SK-N-SH (cell line): ENCODE measurements around the gene JAG2. TPM values are rescaled to one million over a fixed set of nuclear protein-coding genes. Genes with fewer than 3 reads are reported as not detected.

Experiments
- CTCF ChIA-PET: fragments of 300-600, 350-600 bp; formaldehyde crosslinking; extraction: SDS; loops from one replicate; lab custom pipeline; 2021; lab: Yijun Ruan, JAX
- POLR2A ChIA-PET: fragments of 350-600 bp; sonication (Branson Sonifier 250); formaldehyde crosslinking; extraction: SDS; loops from one replicate; lab custom pipeline; 2020; ENCODE audit warnings: antibody characterized with exemption, inconsistent platforms; lab: Yijun Ruan, JAX
- DNase-seq: peaks from one replicate; pipeline ENCODE4 v3.0.0; 2012
- H2AFZ ChIP-seq: fragments of 200-600 bp; sonication (generic); 2 replicates; pipeline ENCODE4 v1.8.1; 2016; ENCODE audit warnings: antibody characterized with exemption, mild to moderate bottlenecking, low read depth
- H3F3A ChIP-seq: fragments of 200-600 bp; sonication (generic); replicated peaks from 2 replicates; pipeline ENCODE3; 2016; ENCODE audit warnings: antibody characterized with exemption, mild to moderate bottlenecking; ENCODE audit not compliant: insufficient read depth
- H3K27ac ChIP-seq, 2 experiments: fragments of 200-500 bp in 1 of 2; fragments of 200-600 bp in 1 of 2; sonication (Bioruptor generic) in 1 of 2; sonication (generic), shearing (Covaris generic) in 1 of 2; 2 replicates each; pipeline versions ENCODE4 v1.5.1 to v1.6.1; 2014 to 2016; ENCODE audit warnings: low read depth in 2 of 2, inconsistent platforms in 1 of 2, low read length in 1 of 2, mild to moderate bottlenecking in 1 of 2, mixed read lengths in 1 of 2
- H3K27me3 ChIP-seq: fragments of 200-600 bp; sonication (generic), shearing (Covaris generic); 2 replicates; pipeline ENCODE4 v1.6.1; 2016; ENCODE audit warnings: mixed run types; ENCODE audit not compliant: insufficient read depth
- H3K36me3 ChIP-seq, 2 experiments: fragments of 200-500 bp in 1 of 2; fragments of 200-600 bp in 1 of 2; sonication (Bioruptor generic) in 1 of 2; sonication (generic) in 1 of 2; replicated peaks in 1 of 2; 2 replicates each; pipeline versions ENCODE3 to v1.5.1; 2014 to 2016; ENCODE audit warnings: low read length in 1 of 2, mild to moderate bottlenecking in 1 of 2; ENCODE audit not compliant: insufficient read depth in 2 of 2, control insufficient read depth in 1 of 2
- H3K4me1 ChIP-seq, 2 experiments: fragments of 200-500 bp in 1 of 2; fragments of 200-600 bp in 1 of 2; sonication (Bioruptor generic) in 1 of 2; sonication (generic), shearing (Covaris generic) in 1 of 2; 2 replicates each; pipeline versions ENCODE4 v1.5.1 to v1.6.1; 2014 to 2016; ENCODE audit warnings: low read depth in 1 of 2, low read length in 1 of 2, mixed run types in 1 of 2; ENCODE audit not compliant: insufficient read depth in 2 of 2, control insufficient read depth in 1 of 2
- H3K4me2 ChIP-seq: fragments of 200-600 bp; sonication (generic), shearing (Covaris generic); 2 replicates; pipeline ENCODE4 v1.6.1; 2017; ENCODE audit warnings: mixed run types
- H3K4me3 ChIP-seq, 2 experiments: fragments of 200-500 bp in 1 of 2; fragments of 200-600 bp in 1 of 2; sonication (Bioruptor generic) in 1 of 2; sonication (generic), shearing (Covaris generic) in 1 of 2; 2 replicates each; pipeline versions ENCODE4 v1.5.1 to v1.8.1; 2014 to 2016; ENCODE audit warnings: low read depth in 2 of 2, inconsistent platforms in 1 of 2, low read length in 1 of 2, mild to moderate bottlenecking in 1 of 2, mixed read lengths in 1 of 2, moderate library complexity in 1 of 2
- H3K79me2 ChIP-seq: fragments of 200-600 bp; sonication (generic); 2 replicates; pipeline ENCODE4 v1.8.1; 2017; ENCODE audit warnings: mild to moderate bottlenecking; ENCODE audit not compliant: insufficient read depth
- H3K9ac ChIP-seq: fragments of 200-600 bp; sonication (generic); 2 replicates; pipeline ENCODE4 v1.6.1; 2017; ENCODE audit warnings: mixed run types
- H3K9me2 ChIP-seq: fragments of 200-600 bp; sonication (generic); 2 replicates; pipeline ENCODE4 v1.6.1; 2017; ENCODE audit warnings: mixed run types
- H3K9me3 ChIP-seq: fragments of 200-600 bp; sonication (generic); 2 replicates; pipeline ENCODE4 v1.6.1; 2017; ENCODE audit warnings: mixed run types, mild to moderate bottlenecking, moderate library complexity
- H4K20me1 ChIP-seq: fragments of 200-600 bp; sonication (generic); 2 replicates; pipeline ENCODE4 v1.6.1; 2017; ENCODE audit warnings: mild to moderate bottlenecking, mixed run types; ENCODE audit not compliant: insufficient read depth
- CHD2 ChIP-seq: fragments of 150-350 bp; IDR thresholded peaks from 2 replicates; pipeline ENCODE4 v1.6.1; 2018; ENCODE audit warnings: low read length; ENCODE audit not compliant: partially characterized antibody
- EP300 ChIP-seq, 2 experiments: IDR thresholded peaks; 2 replicates each; pipeline versions ENCODE4 v1.4.0 to v1.6.1; 2012; ENCODE audit warnings: borderline replicate concordance in 1 of 2, low read depth in 1 of 2, low read length in 1 of 2
- FOSL2 ChIP-seq: IDR thresholded peaks from 2 replicates; pipeline ENCODE4 v1.4.0; 2012; ENCODE audit warnings: low read depth, mild to moderate bottlenecking, moderate library complexity, borderline replicate concordance
- GATA2 ChIP-seq: sonication (generic); formaldehyde crosslinking; IDR thresholded peaks from 2 replicates; pipeline ENCODE4 v1.5.0; 2020; ENCODE audit warnings: mild to moderate bottlenecking, missing genetic modification reagents
- IRF3 ChIP-seq: fragments of 150-350 bp; IDR thresholded peaks from 2 replicates; pipeline ENCODE4 v1.6.1; 2016; ENCODE audit warnings: mild to moderate bottlenecking, low read depth, low read length
- JUND ChIP-seq: IDR thresholded peaks from 2 replicates; pipeline ENCODE4 v1.4.0; 2012
- MEF2A ChIP-seq: IDR thresholded peaks from 2 replicates; pipeline ENCODE4 v1.4.0; 2012; ENCODE audit warnings: low read depth, borderline replicate concordance
- NFIC ChIP-seq: IDR thresholded peaks from 2 replicates; pipeline ENCODE4 v1.4.0; 2012; ENCODE audit warnings: borderline replicate concordance
- RAD21 ChIP-seq: IDR thresholded peaks from 2 replicates; pipeline ENCODE4 v1.6.1; 2012; ENCODE audit warnings: mild to moderate bottlenecking, low read length
- RCOR1 ChIP-seq: fragments of 150-350 bp; IDR thresholded peaks from 2 replicates; pipeline ENCODE4 v1.6.1; 2017; ENCODE audit warnings: antibody characterized with exemption, low read length
- RFX5 ChIP-seq: IDR thresholded peaks from 2 replicates; pipeline ENCODE4 v1.6.1; 2012; ENCODE audit warnings: mild to moderate bottlenecking, improper control_type of control experiment, low read length
- TCF12 ChIP-seq: IDR thresholded peaks from 2 replicates; pipeline ENCODE4 v1.4.0; 2012
- TEAD4 ChIP-seq: IDR thresholded peaks from 2 replicates; pipeline ENCODE4 v1.4.0; 2012; ENCODE audit warnings: mild to moderate bottlenecking, borderline replicate concordance; ENCODE audit not compliant: insufficient read depth
- USF1 ChIP-seq: IDR thresholded peaks from 2 replicates; pipeline ENCODE4 v1.4.0; 2012; ENCODE audit warnings: low read depth, borderline replicate concordance
- USF2 ChIP-seq: fragments of 150-350 bp; IDR thresholded peaks from 2 replicates; pipeline ENCODE4 v1.6.1; 2017; ENCODE audit warnings: antibody characterized with exemption, low read length, low read depth, borderline replicate concordance
- YY1 ChIP-seq: IDR thresholded peaks from 2 replicates; pipeline ENCODE4 v1.4.0; 2012; ENCODE audit warnings: low read depth, mild to moderate bottlenecking
- ZBTB33 ChIP-seq: IDR thresholded peaks from 2 replicates; pipeline ENCODE4 v1.4.0; 2012; ENCODE audit warnings: low read depth, borderline replicate concordance
- WGBS: methylation state at CpG from one replicate; pipeline ENCODE4 v1.1.6; 2017; ENCODE audit warnings: low lambda C conversion rate; 5-methylcytosine and 5-hydroxymethylcytosine counted together
- polyA plus RNA-seq, 3 experiments: library from polyadenylated mRNA; depleted of rRNA; stranded (reverse); fragments of >200 nt; gene quantifications; 2 replicates each; pipeline ENCODE4 v1.2.3, GENCODE V29; 2012

JAG2 gene
- polyA plus RNA-seq, 1 of the 3 experiments (the other 2 are of a cell fraction) = 1.7 TPM

- H2AFZ ChIP-seq = no peak overlapping the region
- no peaks in the 10 kb centered on the region for H3F3A ChIP-seq
- no peaks in the 10 kb centered on the region for H3K79me2 ChIP-seq
- H4K20me1 ChIP-seq = no peaks in the 10 kb centered on the region
- POLR2A ChIA-PET = interaction anchor here (0.7 to 1.2 kb wide), 2 partner anchors 106 to 445 kb away, joined by 3 to 5 read pairs; partner anchors contain the start of gene BRF1
- H3K27me3 ChIP-seq = no peaks in the 10 kb centered on the region
- no peak overlapping the region for H3K4me3 ChIP-seq
- TF ChIP-seq USF2 = no peak
- no peak for TF ChIP-seq TCF12
- TF ChIP-seq RAD21 = no peak
- TF ChIP-seq MEF2A = no peak
- TF ChIP-seq ZBTB33 = no peak
- TF ChIP-seq FOSL2 = no peak
- TF ChIP-seq GATA2 (CRISPR knock-in tag) = no peak
- no peak for TF ChIP-seq YY1
- TF ChIP-seq, all 33 proteins: peak for 0
- Histone ChIP-seq H3K27ac (no peak overlapping the region; a peak in 1 of 4 replicates), H3K9me3 (no peaks in the 10 kb centered on the region), H3K36me3 (no peaks in the 10 kb centered on the region), H3K9me2 (no peaks in the 10 kb centered on the region), H3K9ac (no peak overlapping the region), H3K4me1 (peaks cover 5 to 28% of the 10 kb centered on the region in 2 experiments; a peak in 2 of 4 replicates), H3K4me2 (no peak overlapping the region)
- 100% methylated on average over 1 of the region's 10 CpGs for WGBS
- no peak for DNase-seq
- CTCF ChIA-PET = interaction anchor here (1.0 to 2.5 kb wide), 10 partner anchors 9 to 157 kb away, joined by 3 to 16 read pairs (median 4); no protein-coding TSS in a partner anchor
Measured at GRCh38 chr14:105195051-105195450, 26.5 kb upstream of the JAG2 start.

GRCh38 chr14:105193916-105194782 lies 25.6 kb upstream of the JAG2 start:
- CTCF ChIA-PET = interaction anchor here (1.0 to 2.5 kb wide), 10 partner anchors 10 to 145 kb away, joined by 3 to 16 read pairs (median 4); no protein-coding TSS in a partner anchor
- H3K79me2 ChIP-seq = no peaks in the 10 kb centered on the region
- no peak overlapping the region for H3K4me2 ChIP-seq
- H3K27ac ChIP-seq = peak overlapping the region in 1 of 2 experiments; percentile 34; a peak in 1 of 4 replicates
- H3K36me3 ChIP-seq = no peaks in the 10 kb centered on the region
- TF ChIP-seq CHD2 = no peak
- TF ChIP-seq TEAD4 = no peak
- TF ChIP-seq RFX5 = no peak
- no peak for TF ChIP-seq IRF3
- no peak for TF ChIP-seq EP300 (IDR thresholded peaks at IDR 0.05; ENCODE audit: borderline replicate concordance in 1 of 2, low read depth in 1 of 2, low read length in 1 of 2)
- TF ChIP-seq NFIC = no peak
- no peak for TF ChIP-seq RCOR1
- TF ChIP-seq JUND = no peak
- no peak for TF ChIP-seq YY1
- TF ChIP-seq USF1 = no peak
- no peak for TF ChIP-seq TCF12
- no peak for TF ChIP-seq MEF2A
- TF ChIP-seq, all 33 proteins: peak for 0
- POLR2A ChIA-PET = interaction anchor here (0.7 to 1.3 kb wide), 3 partner anchors 9 to 444 kb away, joined by 3 to 5 read pairs (median 5); partner anchors contain the start of gene BRF1
- Histone ChIP-seq H3K9ac (no peak overlapping the region), H4K20me1 (no peaks in the 10 kb centered on the region), H3K4me3 (no peak overlapping the region), H3F3A (no peaks in the 10 kb centered on the region), H3K9me3 (no peaks in the 10 kb centered on the region), H2AFZ (no peak overlapping the region), H3K9me2 (no peaks in the 10 kb centered on the region), H3K27me3 (no peaks in the 10 kb centered on the region), H3K4me1 (peaks cover 5 to 28% of the 10 kb centered on the region in 2 experiments; a peak in 2 of 4 replicates)
- peak; percentile 93 for DNase-seq
- WGBS = 33% methylated on average over 10 of the region's 17 CpGs
